RPMI7951 (cell line): ENCODE results near the gene ADAMTS1. TPM values are rescaled to one million over a fixed set of nuclear protein-coding genes. Genes with fewer than 3 reads are reported as not detected.

Experiments
- DNase-seq: peaks from one replicate; pipeline ENCODE4 v3.0.0-alpha.2; 2012; ENCODE audit warnings: low read depth
- total RNA-seq: library from RNA; depleted of rRNA; stranded (reverse); fragments of >200 nt; shearing (Covaris generic); gene quantifications from 2 replicates; pipeline ENCODE4 v1.2.3, GENCODE V29; 2014

ADAMTS1 gene
- total RNA-seq, 1 experiment from 2014 or later = 8.7 TPM

GRCh38 chr21:26812173-26812572 is 33.0 kb downstream of the ADAMTS1 start:
- DNase-seq = no peak

- no peak for DNase-seq
Observed at GRCh38 chr21:26811482-26811881, 33.7 kb downstream of the ADAMTS1 start.

- peak; percentile 45 for DNase-seq
Observed at GRCh38 chr21:26810676-26811415, 34.4 kb downstream of the ADAMTS1 start.

GRCh38 chr21:26810266-26810665 is 34.9 kb downstream of the ADAMTS1 start:
- DNase-seq = no peak

GRCh38 chr21:26809745-26810144 is 35.5 kb downstream of the ADAMTS1 start:
- DNase-seq = no peak

GRCh38 chr21:26806801-26807295 is 38.4 kb downstream of the ADAMTS1 start:
- peak; percentile 21 for DNase-seq

- peak; percentile 29 for DNase-seq
Observed at GRCh38 chr21:26804895-26805609, 40.2 kb downstream of the ADAMTS1 start.

GRCh38 chr21:26801498-26801897 is 43.7 kb downstream of the ADAMTS1 start:
- peak; percentile 54 for DNase-seq

GRCh38 chr21:26800970-26801431 is 44.2 kb downstream of the ADAMTS1 start:
- peak; percentile 20 for DNase-seq

GRCh38 chr21:26800455-26800854 is 44.8 kb downstream of the ADAMTS1 start:
- DNase-seq = no peak

GRCh38 chr21:26800001-26800400 is 45.2 kb downstream of the ADAMTS1 start:
- DNase-seq = no peak

GRCh38 chr21:26798856-26799751 is 46.1 kb downstream of the ADAMTS1 start:
- DNase-seq = no peak

- no peak for DNase-seq
Observed at GRCh38 chr21:26797878-26798456, 47.2 kb downstream of the ADAMTS1 start.

GRCh38 chr21:26795866-26796329 is 49.3 kb downstream of the ADAMTS1 start:
- peak; percentile 77 for DNase-seq

- DNase-seq = no peak
Observed at GRCh38 chr21:26795412-26795805, 49.8 kb downstream of the ADAMTS1 start.

- DNase-seq = no peak
Observed at GRCh38 chr21:26794597-26795411, 50.4 kb downstream of the ADAMTS1 start.

GRCh38 chr21:26790296-26790695 is 54.9 kb downstream of the ADAMTS1 start:
- DNase-seq = no peak

GRCh38 chr21:26788790-26789189 is 56.4 kb downstream of the ADAMTS1 start:
- DNase-seq = no peak
